Fibroblast of mammary gland (primary cell): ENCODE results near the gene PPIF.

ENCODE experiments used
- DNase-seq: peaks from one replicate; pipeline ENCODE4 v3.0.0-alpha.2; 2010; ENCODE audit warnings: low read depth
- H3K4me3 ChIP-seq: 2 replicates; pipeline ENCODE4 v1.5.1; 2011; ENCODE audit warnings: low read depth, mild to moderate bottlenecking, low read length, moderate library complexity; ENCODE audit not compliant: control insufficient read depth
- CTCF ChIP-seq: conservative IDR thresholded peaks from 2 replicates; pipeline ENCODE4 v1.5.1; 2011; ENCODE audit warnings: low read depth, low read length, inconsistent platforms; ENCODE audit not compliant: control insufficient read depth, insufficient read depth

Gene PPIF

GRCh38 chr10:79377557-79378382 is 30.5 kb downstream of the PPIF start:
- DNase-seq: no peak
- H3K4me3 ChIP-seq: no peak overlapping the region
- TF ChIP-seq CTCF: no peak

- TF ChIP-seq CTCF: no peak
- no peak overlapping the region for H3K4me3 ChIP-seq
- no peak for DNase-seq
Measured at GRCh38 chr10:79378383-79378646, 31.0 kb downstream of the PPIF start.

- DNase-seq: no peak
- H3K4me3 ChIP-seq: no peak overlapping the region
- TF ChIP-seq CTCF: no peak
Measured at GRCh38 chr10:79378647-79379511, 31.6 kb downstream of the PPIF start.

GRCh38 chr10:79379512-79380124 is 32.3 kb downstream of the PPIF start:
- peak; percentile 28 for DNase-seq
- TF ChIP-seq CTCF: no peak
- no peak overlapping the region for H3K4me3 ChIP-seq

GRCh38 chr10:79380125-79380945 is 33.1 kb downstream of the PPIF start:
- no peak overlapping the region for H3K4me3 ChIP-seq
- DNase-seq: peak; percentile 73
- TF ChIP-seq CTCF: no peak

- no peak for TF ChIP-seq CTCF
- no peak for DNase-seq
- H3K4me3 ChIP-seq: no peak overlapping the region
Measured at GRCh38 chr10:79380946-79381721, 33.9 kb downstream of the PPIF start.
